Stimulated activated CD4-positive, alpha-beta T cell treated with anti-CD3 and anti-CD28 coated beads, Interleukin-4, amount 100 ng/mL, for 1 hour (primary cell): ENCODE results near the gene TMPRSS5.
A peak's percentile ranks its signal among the peaks of the same experiment; 100 is the strongest.
"Not testable (repeated sequence)": the region's sequence is repeated elsewhere in the genome, so short reads cannot be mapped to it uniquely, and the experiment has no call there.

Experiments
- DNase-seq: peaks from one replicate; pipeline ENCODE4 v3.0.0-alpha.2; 2020

Gene TMPRSS5

DNA sequence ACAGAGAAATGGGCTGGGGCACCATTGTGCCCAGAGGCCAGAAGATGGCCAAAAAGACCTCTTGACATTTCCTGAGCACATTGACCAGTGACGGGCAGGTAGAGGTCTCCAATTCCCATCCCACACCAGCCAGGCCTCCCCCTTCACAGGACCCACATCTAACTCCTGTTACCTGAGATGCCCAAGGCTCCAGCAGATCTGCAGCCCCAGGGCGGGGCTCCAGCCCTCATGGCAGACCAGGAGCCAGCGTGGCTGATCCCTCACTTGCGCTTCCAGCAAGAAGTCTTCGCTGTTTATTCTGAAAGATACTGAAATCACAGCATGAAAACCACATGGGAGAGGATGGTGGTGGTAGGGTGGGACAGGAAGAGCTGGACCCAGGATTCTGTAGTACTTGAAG is 9.0 kb downstream of the TMPRSS5 start:
- no peak for DNase-seq

DNA sequence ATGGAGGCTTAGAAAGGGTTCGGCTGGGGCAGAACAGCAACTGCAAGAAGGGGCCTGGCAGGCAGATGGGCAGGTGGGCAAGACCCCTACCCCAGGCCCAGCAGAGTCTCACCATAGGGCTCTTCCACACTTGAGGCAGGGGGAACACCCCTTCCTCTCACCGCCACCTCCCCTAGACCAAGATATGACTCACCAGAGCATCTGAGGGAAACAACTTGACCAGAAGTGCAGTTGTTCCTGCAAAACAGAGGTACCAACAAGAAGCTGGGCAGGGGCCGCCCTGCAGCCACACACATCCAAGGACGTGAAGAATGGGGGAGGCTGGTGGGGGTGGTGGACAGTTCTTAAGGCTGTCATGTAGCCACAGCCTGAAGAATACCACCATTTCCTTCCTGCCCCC is 10.9 kb downstream of the TMPRSS5 start:
- DNase-seq: no peak

DNA sequence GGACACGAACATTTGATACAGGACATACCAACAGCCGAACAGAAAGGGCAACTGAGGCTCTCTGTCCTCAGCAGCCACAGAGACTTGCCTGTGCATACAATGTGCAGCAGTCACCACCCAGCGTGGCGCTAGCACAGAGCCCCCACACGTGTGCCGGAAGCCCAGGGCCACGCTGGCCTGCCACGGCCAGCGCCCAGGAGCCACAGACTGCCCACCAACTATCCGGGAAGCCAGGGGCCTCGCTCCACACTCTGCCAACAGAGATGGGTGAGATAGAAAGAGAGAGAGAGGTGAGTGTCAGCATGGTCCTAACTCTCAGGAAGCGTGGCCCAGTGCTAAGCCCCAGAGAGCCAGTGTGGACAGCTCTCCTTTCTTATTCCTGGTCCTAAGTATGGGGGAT is 11.7 kb downstream of the TMPRSS5 start:
- DNase-seq: no peak

DNA sequence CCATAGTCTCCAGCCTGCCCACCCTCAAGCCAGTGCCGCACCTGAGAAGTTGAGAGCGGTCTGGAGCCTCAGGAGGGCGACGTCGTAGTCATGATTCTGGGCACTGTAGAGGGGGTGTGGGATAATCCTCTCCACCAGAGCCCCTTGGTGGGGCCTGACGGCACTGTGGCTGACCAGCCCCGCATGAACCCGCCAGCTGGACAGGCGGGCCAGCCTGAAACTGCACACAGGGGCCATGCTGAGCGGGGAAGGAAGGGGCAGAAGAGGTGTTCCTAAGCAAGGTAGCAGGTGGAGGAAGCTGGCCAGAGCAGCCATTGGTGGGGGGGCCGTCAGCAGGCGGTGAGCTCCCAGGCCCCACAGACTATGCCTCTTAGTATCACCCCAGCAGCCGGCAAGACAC is 13.1 kb downstream of the TMPRSS5 start:
- no peak for DNase-seq

DNA sequence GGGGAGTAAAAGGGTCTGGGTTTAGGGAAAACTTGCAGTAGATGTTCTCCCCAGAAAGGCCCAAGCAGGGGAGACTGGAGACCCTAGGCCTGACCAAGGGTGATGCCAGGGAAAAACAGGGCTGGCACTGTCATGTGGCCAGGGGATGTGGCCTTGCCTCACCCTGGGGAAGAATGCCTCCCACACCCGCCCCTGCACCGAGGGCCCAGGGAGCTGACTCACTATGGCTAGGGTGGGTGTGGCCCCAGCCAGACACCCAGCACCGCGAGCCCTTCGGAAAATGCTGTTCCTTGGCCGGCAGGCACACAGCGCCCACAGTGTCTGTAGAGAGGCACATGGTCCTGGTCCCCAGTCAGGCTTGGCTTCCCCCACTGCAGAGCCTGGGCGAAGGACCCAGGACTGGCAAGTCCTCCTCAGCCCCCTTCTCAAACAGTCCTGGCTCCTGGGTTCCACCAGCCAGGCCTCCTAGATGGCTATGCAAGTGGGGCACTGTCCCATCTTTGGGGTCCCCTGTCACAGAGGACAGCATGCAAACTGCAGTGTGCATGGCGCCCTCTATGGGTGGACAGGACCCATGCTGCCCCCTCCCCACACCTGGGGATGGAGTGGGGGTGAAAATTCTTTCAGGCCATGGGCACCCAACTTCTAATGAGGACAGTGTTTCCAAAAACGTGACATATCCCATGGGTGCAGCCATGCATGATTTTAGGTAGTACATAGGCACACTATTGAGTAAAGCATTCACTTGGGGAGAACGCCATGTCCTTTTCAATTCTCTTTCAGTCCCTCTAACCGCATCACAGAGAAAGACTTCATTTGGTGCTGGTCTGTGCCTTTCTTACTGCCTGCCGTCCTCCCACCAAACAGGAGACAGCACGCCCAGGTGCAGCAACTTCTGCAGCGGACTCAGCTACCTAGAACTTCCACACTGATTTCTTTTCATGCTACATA is 15.2 kb downstream of the TMPRSS5 start:
- DNase-seq: peak; percentile 9

DNA sequence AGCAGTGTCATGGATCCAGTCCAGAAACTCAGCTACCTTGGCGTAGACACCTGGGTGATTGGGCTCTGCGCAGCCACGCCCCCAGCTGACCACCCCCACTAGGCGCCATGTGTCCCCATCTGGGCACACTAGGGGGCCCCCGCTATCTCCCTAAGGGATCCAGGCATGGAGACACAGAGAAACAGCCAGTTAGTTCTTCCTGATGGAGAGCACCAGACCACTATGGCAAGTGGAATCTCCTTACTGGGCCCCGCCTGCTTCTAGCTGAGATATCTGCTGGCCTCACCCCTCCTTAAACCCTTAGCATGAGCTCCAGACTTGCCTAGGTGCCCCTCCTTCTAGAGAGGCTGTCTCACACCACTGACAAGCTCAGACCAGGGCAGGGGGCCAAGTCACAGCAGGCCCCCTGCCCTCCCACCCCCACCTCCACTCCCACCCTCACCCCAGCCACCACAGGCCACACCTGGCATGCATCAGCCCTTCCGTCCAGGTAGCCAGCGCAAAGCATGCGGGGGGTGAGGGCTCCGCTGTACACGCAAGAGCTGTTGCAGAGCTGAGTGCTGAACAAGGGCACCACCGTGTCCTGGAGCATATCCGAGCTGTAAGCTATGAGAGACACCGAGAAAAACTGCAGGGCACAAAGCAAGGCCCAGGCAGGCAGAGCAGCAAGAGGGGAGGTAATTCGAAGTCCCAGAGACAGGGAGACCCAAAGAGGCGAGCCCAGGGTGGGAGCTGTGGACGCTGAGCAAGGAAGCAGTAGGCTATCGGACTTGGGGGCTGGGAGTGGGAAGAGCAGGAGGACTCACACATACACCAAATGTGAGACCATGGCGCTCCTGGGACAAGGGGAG is 16.1 kb downstream of the TMPRSS5 start:
- no peak for DNase-seq

DNA sequence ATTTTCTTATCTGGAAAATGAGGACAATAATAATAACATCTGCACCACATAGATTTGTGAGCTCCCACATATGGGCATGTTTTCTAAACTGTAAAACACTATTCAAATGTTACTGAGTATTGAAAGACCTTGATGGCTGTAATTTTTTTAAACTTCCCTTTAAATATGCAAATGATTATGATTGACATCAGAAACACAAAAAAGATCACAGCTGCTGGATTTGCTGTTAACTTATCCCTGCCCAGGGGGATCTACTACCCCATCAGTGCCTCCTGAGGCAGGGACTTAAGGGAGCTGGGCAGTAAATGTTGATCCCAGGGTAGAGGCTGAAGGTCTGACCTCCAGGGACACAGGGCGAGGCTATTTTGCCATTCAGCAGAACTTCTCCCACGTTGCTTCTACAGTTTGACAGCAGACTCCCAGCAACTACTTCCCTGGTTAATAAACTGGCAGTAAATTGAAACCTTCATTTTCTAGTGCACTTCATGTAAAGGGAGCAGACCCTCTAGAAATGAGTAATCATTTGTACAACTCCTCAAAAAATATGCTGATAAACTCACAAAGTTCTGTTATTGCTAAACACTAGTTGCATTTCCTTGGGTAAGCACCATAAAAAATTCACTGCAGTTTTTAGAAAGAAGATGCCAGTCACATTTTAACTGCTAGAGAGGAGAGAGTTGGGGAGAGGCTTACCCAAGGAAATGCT is 20.3 kb downstream of the TMPRSS5 start:
- DNase-seq: no peak

DNA sequence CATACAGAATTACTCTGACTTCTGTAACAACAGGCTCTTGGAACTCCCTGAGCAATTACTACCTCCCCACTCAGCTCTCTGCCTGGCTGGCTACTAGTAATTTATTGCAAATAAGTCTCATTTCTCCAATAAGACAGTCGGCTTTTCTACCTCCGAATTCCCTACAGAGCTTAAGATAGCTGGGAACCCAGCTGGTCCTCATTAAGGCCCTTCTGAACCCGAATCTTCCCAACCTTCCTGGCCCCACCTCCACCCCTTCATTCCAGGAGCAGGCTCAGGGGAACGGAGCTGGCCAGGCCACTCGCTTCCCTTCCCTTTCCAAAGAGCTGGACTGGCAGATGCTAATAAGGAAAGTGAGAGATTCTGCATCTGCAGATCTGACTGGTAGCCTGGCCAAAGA is 21.6 kb downstream of the TMPRSS5 start:
- no peak for DNase-seq

DNA sequence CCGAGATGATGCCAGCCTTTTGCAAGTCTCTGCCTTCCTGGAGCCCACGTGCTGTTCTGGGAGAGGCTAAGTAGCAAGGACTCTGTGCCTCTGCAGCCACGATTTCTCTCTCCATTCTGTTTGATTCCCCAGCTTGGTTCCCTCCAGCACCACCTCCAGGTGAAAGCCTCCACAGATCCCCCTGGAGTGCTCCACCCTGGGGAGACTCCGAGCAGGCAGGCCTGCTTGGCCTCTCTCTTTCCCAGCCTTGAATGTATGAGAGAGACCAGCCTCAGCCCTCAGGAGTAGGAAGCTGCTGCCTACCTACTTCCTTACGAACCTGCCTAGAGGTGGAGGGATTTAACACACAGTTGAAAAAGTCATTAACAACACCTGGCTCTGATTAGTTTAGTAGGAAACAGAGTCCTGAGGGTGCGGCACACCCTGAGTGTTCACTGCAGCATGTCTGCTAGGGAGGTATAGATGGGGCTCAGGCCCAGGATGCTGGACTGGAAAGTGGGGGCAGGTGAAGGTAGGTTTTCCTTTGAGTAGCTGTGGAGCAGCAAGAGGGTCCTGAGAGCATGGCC is 22.5 kb downstream of the TMPRSS5 start:
- no peak for DNase-seq

DNA sequence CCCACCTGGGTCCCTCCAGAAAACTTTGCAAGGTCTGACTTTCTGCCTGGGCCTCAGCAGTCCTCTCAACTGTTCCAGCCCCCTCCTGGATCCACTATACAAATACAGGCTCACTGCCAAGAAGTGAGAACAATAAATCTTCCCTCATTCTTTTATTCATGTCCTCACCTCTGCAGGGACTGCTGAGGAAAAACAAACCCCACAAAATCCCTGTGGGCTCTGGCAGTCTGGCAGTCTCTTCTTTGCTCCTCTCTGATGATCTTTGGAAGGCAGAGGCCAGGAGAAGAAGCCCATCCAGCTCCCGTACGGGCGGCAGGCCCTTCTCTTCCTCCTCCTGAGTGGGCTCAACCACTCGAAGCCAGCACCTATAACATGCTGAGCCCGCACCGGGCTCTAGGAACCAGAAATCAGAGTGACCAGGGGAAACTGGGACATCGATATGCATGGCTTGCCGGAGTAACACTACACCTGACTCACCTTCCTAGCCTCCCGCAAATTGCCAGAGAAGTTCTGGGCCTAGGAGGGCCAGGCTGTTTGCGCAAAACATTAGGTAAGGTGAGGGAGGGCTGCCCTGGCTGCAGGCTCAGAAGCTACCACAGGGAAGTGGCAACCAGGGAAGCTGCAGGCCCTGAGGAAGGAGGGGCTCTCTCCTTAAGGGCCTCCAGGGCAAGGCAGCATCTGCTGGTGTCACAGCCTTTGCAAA is 24.2 kb downstream of the TMPRSS5 start:
- DNase-seq: no peak

DNA sequence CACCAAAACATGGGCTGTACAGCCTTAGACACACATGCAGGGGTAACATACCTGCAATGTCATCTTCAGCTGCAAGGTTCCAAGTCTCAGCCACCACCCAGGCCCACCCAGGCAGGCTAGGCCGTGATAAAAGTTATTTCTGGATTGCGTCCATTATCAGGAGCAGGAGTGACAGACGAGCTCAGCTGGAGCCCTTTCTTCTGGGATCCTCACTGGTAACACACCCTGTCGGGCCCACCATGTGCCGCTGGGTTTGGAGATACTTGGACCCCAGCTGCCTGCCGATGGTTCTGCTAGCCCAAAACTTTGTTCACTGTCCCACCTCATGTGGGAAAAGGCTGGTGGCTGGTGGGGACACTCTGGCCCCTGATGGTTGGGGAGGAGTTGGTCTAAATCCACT is 24.8 kb downstream of the TMPRSS5 start:
- DNase-seq: no peak

DNA sequence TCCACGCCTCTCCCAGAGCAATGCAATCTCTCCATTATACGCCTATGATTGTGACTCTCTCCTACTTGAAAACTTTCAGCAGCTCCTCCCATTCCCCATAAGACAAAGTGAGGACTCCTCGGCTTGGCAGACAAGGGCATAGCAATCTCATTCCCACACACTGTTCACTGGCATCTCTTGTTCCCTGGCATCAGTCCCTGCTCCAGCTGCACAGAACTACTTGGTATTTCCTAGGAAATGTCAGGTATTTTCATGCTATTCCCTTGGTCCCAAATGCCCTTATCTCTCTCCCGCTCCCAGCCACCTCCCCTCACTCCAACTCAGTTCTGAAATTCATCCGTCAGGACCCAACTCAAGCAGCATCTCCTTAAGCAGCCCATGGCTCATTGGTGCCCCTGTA is 28.4 kb downstream of the TMPRSS5 start:
- DNase-seq: no peak

DNA sequence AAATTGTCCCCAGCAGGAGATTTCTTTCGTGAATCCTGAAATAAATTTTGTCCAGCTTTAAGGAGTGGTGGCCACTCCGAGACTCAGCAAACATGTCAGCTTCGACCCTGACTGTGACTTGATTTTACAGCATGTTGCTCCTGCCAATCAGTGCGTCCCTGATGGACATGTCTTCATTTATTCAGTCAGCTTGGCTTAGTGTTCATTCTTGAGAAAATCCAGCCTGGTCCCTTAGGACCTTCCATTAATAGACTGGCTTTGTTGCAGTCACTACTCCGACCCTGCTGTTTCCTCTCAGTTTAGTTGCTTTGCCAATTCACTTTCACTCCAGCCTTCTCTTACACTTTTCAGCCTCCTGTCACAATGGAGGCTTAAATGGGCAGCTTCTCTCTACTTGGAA is 30.5 kb downstream of the TMPRSS5 start:
- DNase-seq: no peak

DNA sequence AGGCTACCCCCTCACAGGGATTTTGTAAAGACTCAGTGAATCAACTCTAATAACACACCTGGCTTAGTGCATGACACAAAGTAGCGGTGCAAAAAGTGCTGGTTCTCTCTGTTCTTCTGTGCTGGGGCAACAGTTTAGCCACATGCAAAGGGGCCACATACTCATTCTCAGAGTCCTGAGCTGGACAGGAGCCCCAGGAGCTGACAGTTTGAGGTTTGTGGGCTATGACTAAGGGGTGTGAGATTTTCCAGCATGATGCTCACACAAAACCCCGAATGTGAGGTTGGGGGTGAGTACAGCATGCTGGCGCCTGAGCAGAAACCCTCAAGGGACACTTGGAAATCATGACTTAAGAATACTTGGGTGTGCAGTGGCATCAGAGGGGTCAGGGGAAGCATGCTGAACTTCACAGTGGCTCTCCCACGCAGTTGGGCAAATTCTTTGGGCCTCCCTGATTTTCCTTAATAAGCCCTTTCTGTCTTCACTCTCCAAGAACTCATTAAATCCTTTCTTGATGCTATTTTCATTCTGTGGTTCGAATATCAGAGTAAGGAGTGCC is 31.0 kb downstream of the TMPRSS5 start:
- DNase-seq: no peak

DNA sequence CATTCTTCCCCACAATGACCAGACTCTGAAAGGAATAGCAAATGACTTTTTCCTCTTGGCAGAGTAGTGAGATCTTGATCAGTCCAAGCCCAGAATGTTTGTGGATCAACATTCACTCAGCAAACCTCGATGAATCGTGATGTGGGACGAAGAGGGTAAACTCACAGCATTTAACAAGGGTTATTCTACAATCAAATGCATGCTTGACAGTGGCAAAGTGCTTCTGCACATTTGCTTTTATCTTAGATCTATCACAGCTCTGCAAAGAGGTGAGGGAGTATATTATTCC is 31.8 kb downstream of the TMPRSS5 start:
- no peak for DNase-seq

DNA sequence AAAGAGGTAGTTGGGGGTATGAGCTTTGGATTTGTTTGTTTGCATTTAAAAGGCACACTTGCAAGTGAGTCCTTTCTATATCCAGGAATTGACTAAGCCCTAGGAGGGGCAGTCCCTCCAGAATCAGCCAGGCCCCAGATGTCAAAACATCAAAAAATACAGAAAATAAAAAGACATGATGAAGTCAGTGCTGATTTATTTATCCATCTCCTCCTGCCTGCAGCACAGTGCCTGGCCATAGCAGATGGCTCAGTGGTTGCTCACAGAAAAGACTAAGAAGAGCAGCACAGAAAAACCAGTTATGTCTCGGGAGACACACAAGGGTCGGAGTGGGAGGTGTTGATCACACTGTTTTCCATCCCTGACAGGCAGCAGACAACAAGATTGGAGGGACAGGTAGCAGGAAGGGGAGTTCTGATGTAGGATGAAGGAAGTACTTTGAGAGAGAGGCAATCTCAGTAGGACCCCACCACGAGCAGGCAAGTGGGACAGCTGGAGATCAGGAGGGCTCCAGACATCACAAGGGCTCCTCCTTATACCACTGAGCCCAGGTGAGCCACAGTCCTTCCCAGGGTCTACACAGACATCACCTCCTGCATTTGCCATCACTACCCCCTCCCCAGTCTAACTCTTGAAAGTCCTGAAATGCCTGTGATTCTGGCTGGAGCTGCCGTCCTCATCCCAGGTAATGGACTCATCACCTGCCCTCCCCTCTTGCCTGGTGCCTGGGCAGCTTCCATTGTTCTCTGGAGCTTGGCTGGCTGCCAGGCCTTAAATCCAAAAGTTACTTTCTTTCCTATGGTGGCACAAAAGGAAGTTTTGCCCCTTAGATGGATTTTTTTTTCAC is 32.3 kb downstream of the TMPRSS5 start:
- no peak for DNase-seq

DNA sequence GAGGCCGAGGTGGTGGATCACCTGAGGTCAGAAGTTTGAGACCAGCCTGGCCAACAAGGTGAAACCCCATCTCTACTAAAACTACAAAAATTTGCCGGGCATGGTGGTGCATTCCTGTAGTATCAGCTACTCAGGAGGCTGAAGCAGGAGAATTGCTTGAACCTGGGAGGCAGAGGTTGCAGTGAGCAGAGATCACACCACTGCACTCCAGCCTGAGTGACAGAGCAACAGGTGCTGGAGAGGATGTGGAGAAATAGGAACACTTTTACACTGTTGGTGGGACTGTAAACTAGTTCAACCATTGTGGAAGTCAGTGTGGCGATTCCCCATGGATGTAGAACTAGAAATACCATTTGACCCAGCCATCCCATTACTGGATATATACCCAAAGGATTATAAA is 34.2 kb downstream of the TMPRSS5 start:
- DNase-seq: not testable (repeated sequence)

DNA sequence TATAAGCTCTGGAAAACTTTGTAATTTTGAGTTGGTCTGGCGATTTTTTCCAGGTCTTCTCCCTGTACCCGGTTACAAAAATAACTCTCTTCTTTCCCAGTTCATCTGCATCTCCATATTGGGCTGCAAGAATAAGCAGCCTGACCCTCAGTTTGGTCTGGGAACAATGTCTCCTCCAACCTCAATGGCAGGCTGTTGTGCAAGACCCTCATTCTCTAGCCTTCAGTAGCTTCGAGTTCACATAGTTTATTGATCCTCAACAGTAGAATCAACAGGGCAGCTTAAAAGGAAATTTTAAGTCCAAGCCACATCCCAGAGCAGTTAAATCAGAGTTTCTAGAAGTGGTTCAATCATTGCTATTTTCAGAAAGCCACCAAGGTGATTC is 35.3 kb downstream of the TMPRSS5 start:
- DNase-seq: no peak

DNA sequence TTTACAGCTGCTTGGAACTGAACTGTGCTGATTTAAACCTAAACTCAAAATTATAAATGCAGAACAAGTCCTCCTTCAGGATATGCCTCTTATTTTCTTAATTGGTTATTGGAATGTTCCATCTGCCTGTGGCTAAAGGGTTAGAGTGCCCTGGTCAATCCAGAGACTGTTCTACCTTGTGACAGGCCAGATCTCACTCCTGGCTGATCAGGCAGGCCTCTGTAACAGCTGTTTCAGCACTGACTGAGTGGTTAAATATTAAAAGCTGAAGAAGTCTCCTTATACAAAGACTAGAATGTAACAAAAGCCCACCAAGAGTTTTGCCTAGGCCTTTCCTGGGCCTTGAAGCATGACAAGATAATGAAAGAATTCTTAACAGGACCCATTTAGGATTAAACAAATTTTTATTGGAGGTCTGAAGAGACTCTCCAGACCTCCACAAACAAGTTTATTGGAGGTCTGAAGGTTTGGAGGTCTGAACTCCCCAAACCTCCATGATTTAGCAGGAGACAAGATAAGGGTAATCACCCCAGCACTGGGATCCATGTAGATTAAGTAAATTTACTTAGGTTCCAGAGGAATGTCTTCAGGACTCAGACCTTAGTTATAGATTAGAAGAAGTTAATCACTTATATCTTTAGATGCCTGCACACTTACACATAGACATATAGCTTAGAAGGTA is 35.8 kb downstream of the TMPRSS5 start:
- no peak for DNase-seq

DNA sequence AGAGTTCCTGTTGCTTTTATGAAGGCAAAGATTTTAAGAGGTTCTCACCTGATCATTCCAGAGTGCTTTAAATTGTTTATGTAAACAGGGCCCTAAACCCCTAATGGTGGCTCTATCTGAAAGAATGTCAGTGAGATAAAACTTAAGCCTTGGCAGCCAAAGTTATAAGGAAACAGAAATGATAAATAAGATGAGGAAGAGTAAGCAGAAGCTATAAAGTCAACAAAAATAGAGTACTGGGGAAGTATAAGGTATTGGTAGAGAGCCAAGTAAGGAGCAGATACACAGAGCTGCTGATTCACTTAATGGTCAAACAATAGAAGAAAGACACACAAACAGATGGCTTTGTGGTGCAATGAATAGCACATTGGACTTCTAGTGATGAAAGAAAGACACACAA is 37.9 kb downstream of the TMPRSS5 start:
- DNase-seq: no peak

DNA sequence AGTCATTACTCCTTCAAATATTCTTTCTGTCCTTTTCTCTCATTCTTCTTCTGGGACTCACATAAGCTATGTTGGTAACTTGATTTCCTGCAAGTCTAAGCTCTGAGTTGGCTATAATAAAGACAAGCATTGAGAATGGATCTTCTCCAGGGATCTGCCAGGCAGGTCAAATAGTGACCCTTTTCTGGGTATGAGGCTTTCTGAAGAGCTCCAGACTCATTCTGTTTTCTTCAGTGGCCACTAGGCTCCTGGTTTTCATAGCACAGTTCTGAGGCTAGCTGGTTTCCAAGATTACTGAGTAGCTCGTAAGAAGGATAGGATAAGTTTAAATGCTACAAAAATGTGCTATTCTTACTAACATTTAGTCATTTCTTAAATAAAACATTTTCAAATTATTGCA is 38.3 kb downstream of the TMPRSS5 start:
- DNase-seq: no peak
